Fibroblast of upper back skin (primary cell): ENCODE results near the gene ENTPD8.

Experiments used
- DNase-seq: peaks from one replicate; pipeline ENCODE4 v3.0.0-alpha.2; 2013

The ENTPD8 gene, protein sequence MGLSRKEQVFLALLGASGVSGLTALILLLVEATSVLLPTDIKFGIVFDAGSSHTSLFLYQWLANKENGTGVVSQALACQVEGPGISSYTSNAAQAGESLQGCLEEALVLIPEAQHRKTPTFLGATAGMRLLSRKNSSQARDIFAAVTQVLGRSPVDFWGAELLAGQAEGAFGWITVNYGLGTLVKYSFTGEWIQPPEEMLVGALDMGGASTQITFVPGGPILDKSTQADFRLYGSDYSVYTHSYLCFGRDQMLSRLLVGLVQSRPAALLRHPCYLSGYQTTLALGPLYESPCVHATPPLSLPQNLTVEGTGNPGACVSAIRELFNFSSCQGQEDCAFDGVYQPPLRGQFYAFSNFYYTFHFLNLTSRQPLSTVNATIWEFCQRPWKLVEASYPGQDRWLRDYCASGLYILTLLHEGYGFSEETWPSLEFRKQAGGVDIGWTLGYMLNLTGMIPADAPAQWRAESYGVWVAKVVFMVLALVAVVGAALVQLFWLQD

DNA sequence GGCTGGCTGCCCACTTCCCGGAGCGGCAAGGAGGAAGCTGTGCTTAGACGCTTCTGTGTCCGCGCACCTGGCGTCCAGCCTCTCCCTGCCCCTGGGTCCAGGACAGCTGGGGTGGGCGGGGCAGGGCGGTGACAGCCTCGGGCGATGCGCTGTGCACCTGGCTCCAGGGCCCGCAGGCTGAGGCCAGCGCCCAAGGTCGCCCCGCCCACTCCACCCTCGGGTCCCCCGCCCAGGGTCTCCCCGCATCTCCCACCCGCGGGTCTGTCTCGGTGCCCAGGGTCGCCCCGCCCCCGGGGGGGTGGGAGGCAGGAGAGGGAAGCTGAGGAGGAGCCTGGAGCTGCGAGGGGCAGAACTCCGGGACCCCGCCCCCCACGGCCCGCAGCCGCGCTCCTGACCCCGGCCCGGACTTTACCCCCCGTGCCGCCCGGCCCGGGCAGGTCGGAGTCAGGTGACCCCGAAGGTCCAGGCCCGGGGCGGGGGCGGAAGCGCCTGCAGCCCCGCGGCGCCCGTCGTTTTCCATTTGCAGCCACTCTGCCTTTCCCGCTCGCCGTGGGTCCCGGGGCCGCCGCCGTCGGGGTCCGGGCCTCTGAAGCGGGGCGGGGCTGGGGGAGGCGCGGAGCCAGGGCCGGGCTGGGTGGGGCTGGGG lies at the start of gene ENTPD8:
Gene ENTPD8 (minus strand): TSS at position 69 of the 646 bp plus-strand sequence. CDS start 3,072 bp downstream, outside the sequence.
- no peak for DNase-seq

GRCh38 chr9:137490532-137491186 lies 49.5 kb upstream of the ENTPD8 start:
- DNase-seq: no peak

DNA sequence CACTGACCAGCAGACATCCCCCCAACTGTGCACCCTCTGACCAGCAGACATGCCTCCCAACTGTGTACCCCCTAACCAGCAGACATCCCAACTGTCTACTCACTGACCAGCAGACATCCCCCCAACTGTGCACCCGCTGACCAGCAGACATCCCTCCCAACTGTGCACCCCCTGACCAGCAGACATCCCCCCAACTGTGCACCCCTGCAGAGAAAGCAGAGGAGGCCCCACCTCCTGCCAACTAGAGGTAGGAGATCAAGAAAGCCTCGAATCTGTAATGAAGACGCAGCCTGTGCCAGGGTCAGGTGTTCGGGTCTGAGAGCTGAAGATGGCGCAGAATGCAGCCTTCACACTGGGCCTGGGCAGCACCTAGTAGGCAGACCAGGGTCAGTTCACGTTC lies 47.7 kb upstream of the ENTPD8 start:
- DNase-seq: no peak

DNA sequence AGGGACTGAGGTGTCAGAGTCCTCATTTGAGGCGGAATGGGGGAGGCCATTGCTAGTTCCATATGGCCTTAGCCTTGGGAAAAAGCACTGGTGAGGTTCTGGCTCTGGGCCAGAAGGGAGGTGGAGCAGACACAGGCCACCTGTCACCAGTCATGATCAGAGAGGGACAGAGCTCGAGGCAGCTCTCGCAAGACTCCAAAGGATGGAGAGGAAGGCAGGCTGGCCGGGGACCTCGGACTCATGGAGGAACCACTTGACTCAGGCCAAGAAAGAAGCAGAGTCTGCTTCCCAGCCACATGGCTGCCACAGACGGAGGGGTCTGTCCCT lies 47.1 kb upstream of the ENTPD8 start:
- no peak for DNase-seq

DNA sequence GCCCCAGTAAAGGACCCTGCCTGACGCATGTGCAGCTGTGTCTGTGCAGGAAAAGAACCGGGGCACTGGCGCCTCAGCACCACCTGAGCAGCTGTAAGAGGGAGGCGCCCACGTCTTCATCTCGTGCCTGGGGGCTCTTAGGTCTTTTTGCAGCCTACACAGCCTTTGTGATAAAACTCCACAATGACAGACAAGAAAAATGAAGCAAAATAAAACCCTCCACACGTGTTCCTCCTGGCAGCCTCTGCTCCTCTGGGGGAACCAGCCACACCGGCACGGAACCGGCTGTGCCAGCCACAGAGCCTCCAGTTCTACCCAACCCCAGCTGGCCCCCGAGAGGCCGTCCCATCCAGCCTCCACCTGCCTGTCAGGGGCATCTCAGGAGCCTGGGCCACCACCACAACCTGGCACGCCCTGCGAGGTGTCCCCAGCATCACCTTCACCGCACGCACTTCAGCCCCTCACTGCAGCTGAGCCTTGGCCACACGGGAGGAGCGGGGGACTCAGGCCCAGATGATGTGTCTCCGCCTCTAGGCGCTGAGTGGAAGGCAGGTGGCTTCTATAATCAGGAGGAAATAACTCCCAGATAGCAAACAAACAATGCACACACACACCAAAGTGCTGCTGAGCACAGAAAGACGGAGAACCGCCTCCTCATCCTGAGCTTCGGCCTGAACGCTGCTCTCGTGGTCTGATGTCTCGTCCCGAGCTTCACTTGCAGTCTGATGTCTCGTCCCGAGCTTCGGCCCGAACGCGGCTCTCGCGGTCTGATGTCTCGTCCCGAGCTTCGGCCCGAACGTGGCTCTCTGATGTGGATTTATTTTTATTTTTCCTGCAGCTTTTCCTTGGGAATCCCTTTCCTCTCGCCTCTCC lies 46.5 kb upstream of the ENTPD8 start:
- DNase-seq: no peak

DNA sequence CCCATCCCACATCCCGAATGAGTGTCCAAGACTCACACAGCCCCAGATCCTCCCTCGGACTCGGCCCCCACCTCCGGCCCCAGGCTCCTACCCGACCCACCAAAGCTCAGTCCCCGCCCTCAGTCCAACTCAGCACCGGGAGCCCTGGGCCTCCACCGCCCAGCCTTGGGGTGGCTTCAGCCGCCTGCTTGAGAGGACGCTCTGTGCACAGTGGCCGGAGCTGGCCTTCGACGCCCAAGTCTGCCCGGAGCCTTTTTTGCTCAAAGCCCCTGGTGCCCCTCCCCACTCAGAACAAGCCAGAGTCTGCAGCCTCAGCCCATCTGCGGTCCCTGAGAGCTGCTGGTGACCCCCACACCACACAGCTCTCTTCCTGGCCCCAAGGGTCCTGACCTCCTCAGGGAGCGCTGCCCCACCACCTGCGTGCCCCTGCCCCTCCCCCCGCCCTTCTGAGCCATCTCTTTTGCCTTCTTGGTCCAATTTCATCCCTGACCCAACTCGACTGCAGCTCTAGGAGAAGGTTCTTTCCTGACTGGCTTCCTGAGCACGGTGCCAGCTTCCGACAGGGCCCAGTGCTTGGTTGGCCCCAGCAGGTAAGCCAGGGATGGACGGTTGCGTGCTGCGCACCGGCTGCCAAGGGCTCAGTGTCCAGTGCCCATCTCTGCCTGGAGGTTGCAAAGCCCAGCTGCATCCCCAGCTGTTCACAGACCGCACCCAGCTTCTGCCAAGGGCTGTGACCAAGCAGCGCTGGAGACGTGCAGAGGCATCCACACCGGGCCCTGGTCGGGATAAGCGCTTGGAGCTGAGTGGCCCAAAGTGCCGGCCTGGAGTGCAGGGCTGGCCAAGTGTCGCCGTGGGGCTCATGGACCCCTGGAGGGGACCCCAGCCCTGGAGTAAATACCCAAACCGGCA lies 45.6 kb upstream of the ENTPD8 start:
- no peak for DNase-seq

- no peak for DNase-seq
Observed at GRCh38 chr9:137486141-137486490, 45.0 kb upstream of the ENTPD8 start.

GRCh38 chr9:137485343-137486140 lies 44.4 kb upstream of the ENTPD8 start:
- DNase-seq: no peak

- DNase-seq: no peak
Observed at GRCh38 chr9:137484551-137485315, 43.6 kb upstream of the ENTPD8 start.

- peak; percentile 36 for DNase-seq
Observed at GRCh38 chr9:137482094-137482781, 41.1 kb upstream of the ENTPD8 start.

GRCh38 chr9:137480686-137481683 lies 39.8 kb upstream of the ENTPD8 start:
- no peak for DNase-seq

DNA sequence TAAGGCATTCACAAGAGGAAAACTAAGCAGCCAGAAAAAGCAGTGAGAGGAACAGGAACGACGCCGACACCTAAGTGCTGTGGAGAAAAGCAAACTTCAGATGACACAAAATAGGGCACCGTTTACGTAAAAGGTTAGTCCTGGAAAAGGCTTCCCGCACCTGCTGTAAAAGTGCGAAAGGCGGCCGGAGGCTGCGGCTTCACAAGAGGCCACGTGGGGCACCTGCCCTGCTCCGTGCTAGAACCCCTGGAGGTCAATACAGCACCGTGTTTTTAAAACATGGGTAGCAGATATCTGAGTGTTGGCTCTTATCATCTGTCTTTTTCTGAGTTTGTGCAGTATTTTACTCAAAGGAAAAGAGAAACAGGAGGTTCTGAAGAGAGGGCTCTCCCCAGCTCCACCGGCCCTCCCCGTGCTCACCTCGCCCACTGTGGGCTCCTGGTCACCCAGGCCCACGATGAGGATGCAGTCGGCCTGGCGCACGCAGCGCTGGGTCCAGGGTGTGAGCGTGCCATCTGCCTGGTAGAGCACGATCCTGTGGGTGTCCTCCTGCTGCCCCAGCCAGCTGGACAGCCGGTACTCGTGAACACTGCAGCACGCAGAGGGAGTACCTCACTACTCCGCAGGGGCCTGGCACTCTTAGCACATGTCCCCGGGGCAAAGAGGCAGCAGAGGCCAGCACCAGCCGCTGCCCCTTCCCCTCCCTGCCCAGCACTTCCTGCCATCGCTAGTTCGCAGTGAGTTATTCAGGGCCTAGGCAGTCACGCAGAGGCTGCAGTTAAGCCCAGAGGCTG lies 38.9 kb upstream of the ENTPD8 start:
- no peak for DNase-seq

DNA sequence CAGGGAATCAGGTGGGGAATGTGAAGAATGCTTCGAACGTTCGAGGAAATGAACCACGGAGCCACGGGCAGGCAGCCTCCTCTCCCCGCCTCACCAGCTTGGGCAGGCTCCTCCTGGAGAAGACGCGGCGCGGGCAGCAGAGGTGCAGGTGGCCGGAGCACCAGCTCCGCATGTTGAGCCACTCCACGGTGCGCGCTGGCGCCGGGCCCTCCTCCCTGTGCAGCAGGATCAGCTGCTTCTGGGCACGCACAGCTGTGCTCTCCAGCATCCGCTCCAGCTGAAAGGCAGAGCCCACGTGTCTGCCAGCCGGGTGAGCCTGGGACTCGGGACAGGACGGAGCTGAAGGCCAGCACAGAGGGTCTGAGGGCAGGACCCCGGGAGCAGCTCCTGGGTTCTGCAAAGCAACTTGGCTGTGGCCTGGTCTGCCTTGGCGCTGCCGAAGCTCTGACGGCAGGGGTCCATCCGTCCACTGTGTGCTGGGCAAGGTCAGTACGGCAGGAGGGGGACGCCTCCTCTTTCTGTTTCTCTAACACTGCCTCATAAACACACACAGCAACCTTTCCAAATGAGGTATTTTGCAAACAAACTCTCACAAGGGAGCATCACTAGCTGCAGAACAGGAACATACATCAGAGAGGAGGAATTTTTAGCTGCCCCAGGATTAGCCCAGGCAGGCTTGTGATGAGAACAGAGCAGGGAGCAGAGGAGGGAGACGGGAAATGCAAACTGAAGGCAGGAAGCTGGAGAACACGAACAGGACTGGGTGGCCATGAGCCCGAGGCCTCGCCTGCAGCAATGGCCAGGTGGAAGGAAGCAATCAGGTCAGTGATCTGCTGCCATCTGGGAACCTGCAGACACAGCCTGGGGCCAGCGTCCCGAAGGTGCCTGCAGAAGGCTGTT lies 38.1 kb upstream of the ENTPD8 start:
- no peak for DNase-seq

DNA sequence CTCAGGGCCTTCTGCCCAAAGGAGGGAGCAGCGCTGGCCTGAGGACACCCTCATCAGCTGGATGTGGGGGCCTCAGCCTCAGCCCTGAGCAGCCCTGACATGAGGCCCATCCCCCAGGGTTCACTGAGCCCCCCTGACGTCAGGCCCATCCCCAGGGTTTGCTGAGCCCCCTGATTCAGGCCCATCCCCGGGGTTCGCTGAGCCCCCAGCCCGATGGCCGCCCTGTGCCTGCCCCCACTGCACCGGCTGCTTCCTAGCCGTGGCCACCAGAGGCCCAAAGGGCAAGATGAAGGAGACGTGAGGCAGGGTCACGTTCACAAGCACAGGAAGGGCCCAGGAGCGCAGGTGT lies 37.4 kb upstream of the ENTPD8 start:
- no peak for DNase-seq

GRCh38 chr9:137477778-137478612 lies 36.8 kb upstream of the ENTPD8 start:
- DNase-seq: no peak
